BLaER1 treated with 17β-estradiol and CSF1 and Interleukin-3, amounts not matched to agents 10 nM and 100 nM (cell line): Measurements from ENCODE around the gene TRIM46.
"Not testable (repeated sequence)": the region's sequence is repeated elsewhere in the genome, so short reads cannot be mapped to it uniquely, and the experiment has no call there.

Source experiments
- H3K27ac ChIP-seq, 11 experiments: shearing (Covaris generic); formaldehyde crosslinking; 2 replicates each; pipeline ENCODE4 v1.8.1; 2022
- H3K27me3 ChIP-seq, 11 experiments: shearing (Covaris generic); formaldehyde crosslinking; 2 replicates each; pipeline ENCODE4 v1.8.1; 2022
- H3K36me3 ChIP-seq, 11 experiments: shearing (Covaris generic); formaldehyde crosslinking; 2 replicates each; pipeline ENCODE4 v1.8.1; 2022
- H3K4me1 ChIP-seq, 10 experiments: shearing (Covaris generic); formaldehyde crosslinking; 2 replicates each; pipeline ENCODE4 v1.8.1; 2022
- H3K4me2 ChIP-seq, 11 experiments: shearing (Covaris generic); formaldehyde crosslinking; 2 replicates each; pipeline ENCODE4 v1.8.1; 2022
- H3K4me3 ChIP-seq, 10 experiments: shearing (Covaris generic); formaldehyde crosslinking; 2 replicates each; pipeline ENCODE4 v1.8.1; 2022
- H3K9ac ChIP-seq, 11 experiments: shearing (Covaris generic); formaldehyde crosslinking; 2 replicates each; pipeline ENCODE4 v1.8.1; 2022
- H3K9me3 ChIP-seq, 11 experiments: shearing (Covaris generic); formaldehyde crosslinking; replicated peaks in 1 of 11; 2 replicates each; pipeline ENCODE4 v1.8.1; 2022
- H4K20me1 ChIP-seq, 11 experiments: shearing (Covaris generic); formaldehyde crosslinking; 2 replicates each; pipeline ENCODE4 v1.8.1; 2022
- Cebpa-rat ChIP-seq, 11 experiments: shearing (Covaris generic); IDR thresholded peaks; 2 replicates each; pipeline ENCODE4 v1.8.1; 2022

Gene TRIM46

GRCh38 chr1:155219592-155220031 lies 46.0 kb downstream of the TRIM46 start:
- peak overlapping the region in 8 of 11 experiments; percentile 19 to 69 (median 50); a peak in 9 of 22 replicates for H3K27ac ChIP-seq
- peak overlapping the region; percentile 10 to 79 (median 46); a peak in 18 of 22 replicates for H3K4me2 ChIP-seq
- no peak overlapping the region for H3K4me3 ChIP-seq
- no peak for TF ChIP-seq Cebpa-rat (IDR thresholded peaks at IDR 0.05)
- peaks cover 46 to 60% (median 57%) of the 10 kb centered on the region in 10 experiments for H3K4me1 ChIP-seq
- no peaks in the 10 kb centered on the region; a peak in 1 of 22 replicates for H4K20me1 ChIP-seq
- no peaks in the 10 kb centered on the region for H3K27me3 ChIP-seq
- H3K9ac ChIP-seq, result peak overlapping the region in 3 of 11 experiments; percentile 0 to 38 (median 3); a peak in 1 of 22 replicates
- H3K36me3 ChIP-seq, result peaks cover 10 to 35% (median 18%) of the 10 kb centered on the region in 11 experiments; a peak in 20 of 22 replicates
- H3K9me3 ChIP-seq, result no peaks in the 10 kb centered on the region

- H3K27ac ChIP-seq, result peak overlapping the region in 6 of 11 experiments; percentile 23 to 69 (median 62); a peak in 8 of 22 replicates
- H3K27me3 ChIP-seq, H4K20me1 ChIP-seq, H3K9me3 ChIP-seq, H3K9ac ChIP-seq, H3K4me3 ChIP-seq: not testable (repeated sequence)
- H3K4me2 ChIP-seq, result peak overlapping the region in 6 of 11 experiments; percentile 40 to 79 (median 67); a peak in 10 of 22 replicates
- peaks cover 53 to 68% (median 64%) of the 10 kb centered on the region in 10 experiments for H3K4me1 ChIP-seq
- peaks cover 8 to 27% (median 17%) of the 10 kb centered on the region in 11 experiments; a peak in 20 of 22 replicates for H3K36me3 ChIP-seq
Observed at GRCh38 chr1:155220211-155220965, 46.7 kb downstream of the TRIM46 start.

GRCh38 chr1:155223047-155223446 lies 49.4 kb downstream of the TRIM46 start:
- H3K27me3 ChIP-seq, result no peaks in the 10 kb centered on the region
- H4K20me1 ChIP-seq, result no peaks in the 10 kb centered on the region; a peak in 1 of 22 replicates
- H3K4me3 ChIP-seq, result peak overlapping the region in 3 of 10 experiments; percentile 7 to 21 (median 12); a peak in 2 of 20 replicates
- H3K36me3 ChIP-seq, result peaks cover 0 to 7% (median 0%) of the 10 kb centered on the region in 11 experiments; a peak in 2 of 22 replicates
- TF ChIP-seq Cebpa-rat (IDR thresholded peaks at IDR 0.05), result no peak
- H3K4me2 ChIP-seq, result peak overlapping the region; percentile 82 to 96 (median 86)
- H3K9ac ChIP-seq, result peak overlapping the region in 9 of 11 experiments; percentile 18 to 94 (median 91); a peak in 15 of 22 replicates
- H3K4me1 ChIP-seq, result peaks cover 69 to 84% (median 80%) of the 10 kb centered on the region in 10 experiments
- H3K9me3 ChIP-seq, result no peaks in the 10 kb centered on the region
- peak overlapping the region in 10 of 11 experiments; percentile 54 to 97 (median 92); a peak in 17 of 22 replicates for H3K27ac ChIP-seq

- H3K9me3 ChIP-seq, H4K20me1 ChIP-seq, H3K27me3 ChIP-seq, H3K36me3 ChIP-seq: not testable (repeated sequence)
- peak overlapping the region; percentile 54 to 97 (median 93); a peak in 21 of 22 replicates for H3K27ac ChIP-seq
- peak overlapping the region; percentile 82 to 96 (median 86) for H3K4me2 ChIP-seq
- H3K9ac ChIP-seq, result peak overlapping the region; percentile 70 to 94 (median 91); a peak in 21 of 22 replicates
- peaks cover 60 to 71% (median 67%) of the 10 kb centered on the region in 10 experiments for H3K4me1 ChIP-seq
- H3K4me3 ChIP-seq, result peak overlapping the region; percentile 30 to 80 (median 75); a peak in 16 of 20 replicates
Observed at GRCh38 chr1:155225404-155225759, 51.7 kb downstream of the TRIM46 start.

- H3K4me2 ChIP-seq, result peak overlapping the region; percentile 82 to 96 (median 86)
- peaks cover 56 to 62% (median 60%) of the 10 kb centered on the region in 10 experiments for H3K4me1 ChIP-seq
- no peaks in the 10 kb centered on the region for H3K27me3 ChIP-seq
- H3K27ac ChIP-seq, result peak overlapping the region; percentile 54 to 97 (median 93); a peak in 21 of 22 replicates
- no peak for TF ChIP-seq Cebpa-rat (IDR thresholded peaks at IDR 0.05)
- H3K9me3 ChIP-seq, result no peaks in the 10 kb centered on the region
- H4K20me1 ChIP-seq, result no peaks in the 10 kb centered on the region
- peaks cover 0 to 2% (median 0%) of the 10 kb centered on the region in 11 experiments; a peak in 2 of 22 replicates for H3K36me3 ChIP-seq
- H3K9ac ChIP-seq, result peak overlapping the region; percentile 77 to 94 (median 91)
- peak overlapping the region; percentile 60 to 80 (median 75) for H3K4me3 ChIP-seq
Observed at GRCh38 chr1:155226188-155226909, 52.7 kb downstream of the TRIM46 start.

- no peaks in the 10 kb centered on the region; a peak in 1 of 22 replicates for H3K36me3 ChIP-seq
- H3K4me1 ChIP-seq, result peaks cover 50 to 57% (median 55%) of the 10 kb centered on the region in 10 experiments
- H3K27me3 ChIP-seq, result no peaks in the 10 kb centered on the region
- peak overlapping the region; percentile 77 to 94 (median 91) for H3K9ac ChIP-seq
- TF ChIP-seq Cebpa-rat (IDR thresholded peaks at IDR 0.05), result no peak
- peak overlapping the region; percentile 82 to 96 (median 86) for H3K4me2 ChIP-seq
- peak overlapping the region; percentile 60 to 80 (median 75) for H3K4me3 ChIP-seq
- H3K27ac ChIP-seq, result peak overlapping the region; percentile 54 to 97 (median 93); a peak in 21 of 22 replicates
- no peaks in the 10 kb centered on the region for H3K9me3 ChIP-seq
- no peaks in the 10 kb centered on the region for H4K20me1 ChIP-seq
Observed at GRCh38 chr1:155226910-155227260, 53.2 kb downstream of the TRIM46 start.

- H3K27me3 ChIP-seq, result no peaks in the 10 kb centered on the region
- no peaks in the 10 kb centered on the region for H4K20me1 ChIP-seq
- H3K36me3 ChIP-seq, result no peaks in the 10 kb centered on the region; a peak in 1 of 22 replicates
- no peak for TF ChIP-seq Cebpa-rat (IDR thresholded peaks at IDR 0.05)
- peak overlapping the region; percentile 82 to 96 (median 89) for H3K4me2 ChIP-seq
- H3K4me3 ChIP-seq, result peak overlapping the region; percentile 60 to 80 (median 75)
- peak overlapping the region; percentile 54 to 97 (median 93); a peak in 21 of 22 replicates for H3K27ac ChIP-seq
- peaks cover 44 to 51% (median 49%) of the 10 kb centered on the region in 10 experiments for H3K4me1 ChIP-seq
- no peaks in the 10 kb centered on the region for H3K9me3 ChIP-seq
- H3K9ac ChIP-seq, result peak overlapping the region; percentile 77 to 94 (median 91)
Observed at GRCh38 chr1:155227261-155228095, 53.8 kb downstream of the TRIM46 start.

GRCh38 chr1:155228096-155228427 lies 54.4 kb downstream of the TRIM46 start:
- H4K20me1 ChIP-seq, result no peaks in the 10 kb centered on the region
- TF ChIP-seq Cebpa-rat (IDR thresholded peaks at IDR 0.05), result no peak
- peaks cover 39 to 45% (median 43%) of the 10 kb centered on the region in 10 experiments for H3K4me1 ChIP-seq
- H3K36me3 ChIP-seq, result no peaks in the 10 kb centered on the region; a peak in 1 of 22 replicates
- H3K27ac ChIP-seq, result peak overlapping the region; percentile 48 to 97 (median 92); a peak in 21 of 22 replicates
- peak overlapping the region; percentile 58 to 94 (median 91) for H3K9ac ChIP-seq
- peak overlapping the region; percentile 22 to 80 (median 68) for H3K4me3 ChIP-seq
- peak overlapping the region; percentile 73 to 93 (median 83) for H3K4me2 ChIP-seq
- H3K27me3 ChIP-seq, result no peaks in the 10 kb centered on the region
- H3K9me3 ChIP-seq, result no peaks in the 10 kb centered on the region

- H3K9ac ChIP-seq, H3K27me3 ChIP-seq, H4K20me1 ChIP-seq, H3K4me3 ChIP-seq, H3K36me3 ChIP-seq, H3K27ac ChIP-seq, H3K9me3 ChIP-seq, H3K4me2 ChIP-seq: not testable (repeated sequence)
- H3K4me1 ChIP-seq, result peaks cover 11 to 22% (median 17%) of the 10 kb centered on the region in 10 experiments
Observed at GRCh38 chr1:155231302-155231701, 57.7 kb downstream of the TRIM46 start.

GRCh38 chr1:155232001-155232978 lies 58.6 kb downstream of the TRIM46 start:
- not testable (repeated sequence) for H3K4me2 ChIP-seq

GRCh38 chr1:155233502-155233901 lies 59.9 kb downstream of the TRIM46 start:
- not testable (repeated sequence) for H3K27ac ChIP-seq, H3K4me2 ChIP-seq, H3K27me3 ChIP-seq, H3K4me3 ChIP-seq, H3K9ac ChIP-seq, H4K20me1 ChIP-seq, H3K9me3 ChIP-seq
- H3K4me1 ChIP-seq, result peaks cover 0 to 30% (median 18%) of the 10 kb centered on the region in 10 experiments; a peak in 16 of 20 replicates
- H3K36me3 ChIP-seq, result peaks cover 16 to 31% (median 26%) of the 10 kb centered on the region in 11 experiments; a peak in 21 of 22 replicates

More at GRCh38 chr1:155232001-155232978, 58.6 kb downstream of the TRIM46 start:
- H3K9ac ChIP-seq, H3K9me3 ChIP-seq, H3K27ac ChIP-seq, H4K20me1 ChIP-seq, H3K4me3 ChIP-seq, H3K27me3 ChIP-seq: not testable (repeated sequence)
- Histone ChIP-seq H3K36me3 (peaks cover 11 to 20% (median 18%) of the 10 kb centered on the region in 11 experiments; a peak in 21 of 22 replicates), H3K4me1 (peaks cover 8 to 30% (median 24%) of the 10 kb centered on the region in 10 experiments)
